GM19099 (cell line): Measurements from ENCODE around the gene CPNE8.

Experiments used
- POLR2A ChIP-seq: IDR thresholded peaks from 3 replicates; pipeline ENCODE4 v1.6.1; 2011; ENCODE audit warnings: low read depth; ENCODE audit not compliant: insufficient read length; ENCODE audit errors: extremely low read depth

CPNE8 gene

DNA sequence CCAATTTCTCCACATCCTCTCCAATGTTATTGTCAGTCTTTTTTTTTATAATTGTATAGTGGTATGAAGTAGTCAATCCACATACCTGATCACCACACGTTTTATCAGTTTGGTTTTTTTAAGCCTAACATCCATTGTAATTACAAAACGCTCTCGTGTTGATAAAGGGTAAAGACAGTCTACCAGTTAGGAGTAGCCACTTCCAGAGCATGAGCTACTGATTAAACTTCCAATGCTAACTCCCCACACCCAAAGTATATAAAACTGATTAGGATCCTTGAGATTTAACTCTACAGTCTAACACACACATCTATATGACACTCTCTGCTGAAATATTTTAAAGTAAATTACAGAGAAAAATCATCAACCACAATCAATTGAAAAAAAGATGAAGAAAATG is 20.7 kb downstream of the CPNE8 start:
- no peak for TF ChIP-seq POLR2A

- no peak for TF ChIP-seq POLR2A
Observed at GRCh38 chr12:38883629-38884134, 21.7 kb downstream of the CPNE8 start.

DNA sequence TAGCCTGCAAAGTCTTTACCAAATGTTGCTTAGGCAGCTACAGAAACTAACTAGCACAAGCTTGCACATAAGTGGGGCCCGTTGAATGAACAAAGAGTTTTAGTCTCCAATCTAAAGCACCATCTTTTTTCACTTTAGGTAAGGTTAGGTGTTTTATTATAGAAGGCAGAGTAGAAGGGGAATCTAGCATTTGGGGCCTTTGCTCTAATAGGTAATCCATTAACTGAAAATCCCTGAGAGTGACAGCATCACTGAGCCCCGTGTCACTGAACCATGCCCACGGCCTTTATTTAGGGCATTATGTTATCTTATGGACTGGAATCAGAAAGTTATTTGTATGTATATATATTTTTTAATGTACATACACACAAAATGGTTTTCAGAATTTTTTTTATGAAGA is 25.1 kb downstream of the CPNE8 start:
- TF ChIP-seq POLR2A: no peak

DNA sequence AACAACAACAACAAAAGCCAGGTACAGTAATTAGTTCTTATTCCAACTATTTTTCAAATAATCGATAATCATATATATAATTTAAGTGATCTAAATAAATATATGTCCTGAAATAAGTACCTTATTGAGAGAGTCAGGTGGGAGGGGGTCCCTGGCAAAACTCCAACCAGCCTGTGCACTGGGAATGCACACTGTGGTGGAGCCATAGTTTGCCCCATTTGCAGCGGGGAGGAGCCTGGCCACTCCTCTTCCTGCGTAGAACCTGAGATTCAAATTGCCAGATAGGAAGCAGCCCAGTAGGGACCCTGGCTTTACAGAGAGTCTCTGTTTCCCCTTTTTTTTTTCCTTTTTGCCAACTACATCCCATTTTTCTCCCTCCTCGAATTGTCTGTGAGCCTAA is 26.4 kb downstream of the CPNE8 start:
- no peak for TF ChIP-seq POLR2A

DNA sequence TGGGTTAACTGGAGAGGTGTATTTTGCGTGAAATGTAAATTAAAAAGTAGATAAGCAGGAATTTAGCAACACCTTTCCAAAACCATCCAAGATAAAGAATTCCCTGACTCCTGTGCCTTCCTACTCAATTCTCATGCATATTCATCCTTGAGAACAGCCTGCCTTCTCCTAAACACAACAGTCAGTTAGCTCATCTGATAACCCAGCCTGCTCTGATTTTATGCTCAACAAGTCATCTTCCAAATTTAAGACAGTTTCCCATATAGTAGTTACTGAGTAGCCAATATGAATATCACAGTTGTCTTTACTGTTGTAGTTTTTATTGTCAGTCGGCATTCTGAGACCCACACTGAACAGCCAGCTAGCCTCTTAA is 27.1 kb downstream of the CPNE8 start:
- no peak for TF ChIP-seq POLR2A

GRCh38 chr12:38875586-38876228 is 29.7 kb downstream of the CPNE8 start:
- no peak for TF ChIP-seq POLR2A

GRCh38 chr12:38872561-38872960 is 32.8 kb downstream of the CPNE8 start:
- no peak for TF ChIP-seq POLR2A

DNA sequence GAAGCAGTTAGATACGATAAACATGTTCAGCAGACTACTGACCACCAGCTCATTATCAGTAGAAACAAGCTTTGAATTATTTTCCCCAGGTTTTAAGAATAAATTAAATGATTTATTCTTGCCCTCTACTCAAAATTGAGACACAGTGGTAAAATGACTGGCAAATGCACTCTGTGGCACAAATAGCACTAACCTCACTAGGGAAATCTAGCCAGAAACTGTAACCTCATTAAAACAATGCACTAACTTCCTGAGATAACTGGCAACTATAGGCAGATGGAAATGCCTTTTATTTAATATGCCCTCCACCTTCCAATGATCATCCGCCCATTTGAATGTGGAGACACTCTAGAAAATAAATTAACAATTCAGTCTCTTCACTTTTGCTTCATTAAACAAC is 33.2 kb downstream of the CPNE8 start:
- TF ChIP-seq POLR2A: no peak

DNA sequence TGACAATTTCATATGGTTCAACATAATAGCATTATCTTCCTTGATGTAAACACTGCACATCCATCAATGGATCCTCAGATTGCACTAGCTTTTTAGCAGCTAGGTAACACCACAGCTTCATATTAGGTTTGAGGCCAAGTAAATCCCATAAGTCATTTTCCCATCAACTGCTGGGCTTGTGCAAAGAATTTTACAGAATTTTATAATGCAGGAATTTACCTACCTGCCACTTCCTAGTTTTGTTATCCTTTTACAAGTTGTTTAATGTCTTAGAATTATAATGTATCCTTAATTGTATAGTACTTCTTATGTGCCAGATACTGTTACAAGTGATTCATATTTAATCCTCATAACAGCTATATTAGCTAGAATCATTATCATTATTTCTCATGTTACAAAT is 36.4 kb downstream of the CPNE8 start:
- TF ChIP-seq POLR2A: no peak

- TF ChIP-seq POLR2A: no peak
Observed at GRCh38 chr12:38850461-38850860, 54.9 kb downstream of the CPNE8 start.

- TF ChIP-seq POLR2A: no peak
Observed at GRCh38 chr12:38847247-38847646, 58.1 kb downstream of the CPNE8 start.

DNA sequence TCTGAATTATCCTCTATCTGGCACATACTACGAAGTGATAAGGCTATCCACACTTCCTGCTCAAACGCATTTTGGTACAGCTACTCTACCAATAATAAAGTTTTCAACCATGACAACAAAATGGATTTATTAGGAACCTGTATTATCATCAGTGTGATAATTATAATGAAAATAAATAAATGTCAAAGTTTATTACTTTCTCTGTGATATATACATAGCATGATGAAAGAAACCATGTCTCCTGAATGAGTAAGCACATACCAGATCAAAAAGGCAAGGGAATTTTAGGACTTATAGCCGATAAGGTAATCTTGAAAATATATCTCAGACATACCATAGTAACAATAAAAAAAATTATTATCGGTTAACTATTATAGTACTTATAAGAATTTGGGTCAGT is 61.1 kb downstream of the CPNE8 start:
- no peak for TF ChIP-seq POLR2A

- TF ChIP-seq POLR2A: no peak
Observed at GRCh38 chr12:38838056-38838850, 67.1 kb downstream of the CPNE8 start.

GRCh38 chr12:38831715-38832114 is 73.7 kb downstream of the CPNE8 start:
- no peak for TF ChIP-seq POLR2A

- no peak for TF ChIP-seq POLR2A
Observed at GRCh38 chr12:38825006-38825405, 80.4 kb downstream of the CPNE8 start.

DNA sequence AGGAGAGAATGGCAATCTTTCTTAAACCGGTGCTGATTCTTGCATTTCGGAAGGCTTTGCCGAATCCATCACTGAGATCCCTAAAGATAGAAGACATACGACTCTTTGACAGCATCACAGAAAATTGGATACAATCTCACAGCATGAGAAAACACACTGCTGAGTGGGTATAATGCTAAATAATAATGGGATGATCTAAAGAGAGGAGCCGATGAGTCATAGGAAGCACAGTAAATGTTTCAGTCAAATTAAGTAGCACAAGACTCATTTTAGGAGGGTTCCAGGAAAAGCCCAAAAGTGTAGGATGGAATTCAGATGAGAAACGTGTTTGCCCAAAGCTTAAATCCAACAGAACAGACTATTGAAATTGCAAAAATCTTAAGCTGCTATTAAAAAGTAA is 81.7 kb downstream of the CPNE8 start:
- no peak for TF ChIP-seq POLR2A
